GM21515 (cell line): Measurements from ENCODE around the gene CALM3.
"Not testable (repeated sequence)": the region's sequence is repeated elsewhere in the genome, so short reads cannot be mapped to it uniquely, and the experiment has no call there.

ENCODE experiments used
- ATAC-seq: cut with Tn5 transposase; IDR thresholded peaks from one replicate; pipeline ENCODE4 v1.9.1; 2021; ENCODE audit not compliant: unreplicated experiment

The CALM3 gene

GRCh38 chr19:46601318-46602224, at the start of gene CALM3:
Gene CALM3 (plus strand): TSS chr19:46601330. CDS start chr19:46601435, 105 bp downstream.
- no peak for ATAC-seq

GRCh38 chr19:46552891-46553290, 48.2 kb upstream of the CALM3 start:
- no peak for ATAC-seq

- no peak for ATAC-seq
These were observed 47.0 kb upstream of the CALM3 start for GRCh38 chr19:46554161-46554560.

DNA sequence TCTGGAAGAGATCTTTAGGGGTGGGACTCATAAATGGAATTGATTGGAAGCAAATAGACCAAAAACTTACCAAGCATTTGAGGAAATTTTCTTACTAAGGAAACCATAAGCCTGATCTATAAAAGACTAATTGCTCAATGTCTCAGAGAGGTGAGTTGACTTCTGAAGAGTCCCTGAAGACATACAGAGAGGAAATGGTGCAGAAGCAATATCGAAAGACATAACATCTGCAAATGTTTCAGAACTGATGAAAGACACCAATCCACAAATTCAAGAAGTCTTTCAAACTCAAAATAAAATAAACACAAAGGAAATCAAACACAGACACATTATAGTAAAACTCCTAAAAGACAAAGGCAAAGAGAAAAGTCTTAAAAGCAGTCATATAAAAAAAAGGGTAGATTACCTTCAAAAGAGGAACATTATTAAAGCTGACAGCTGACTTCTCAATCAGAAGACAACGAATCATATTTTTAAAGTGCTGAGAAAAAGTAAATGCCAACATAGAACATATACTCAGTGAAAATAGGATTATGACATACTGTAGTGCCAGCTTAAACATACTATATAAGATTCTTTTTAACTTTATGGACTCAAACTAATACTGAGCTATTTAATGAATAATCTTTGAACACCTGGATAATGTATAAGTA, 45.4 kb upstream of the CALM3 start:
- ATAC-seq, result no peak

- ATAC-seq, result not testable (repeated sequence)
These were observed 44.7 kb upstream of the CALM3 start for GRCh38 chr19:46556471-46556870.

DNA sequence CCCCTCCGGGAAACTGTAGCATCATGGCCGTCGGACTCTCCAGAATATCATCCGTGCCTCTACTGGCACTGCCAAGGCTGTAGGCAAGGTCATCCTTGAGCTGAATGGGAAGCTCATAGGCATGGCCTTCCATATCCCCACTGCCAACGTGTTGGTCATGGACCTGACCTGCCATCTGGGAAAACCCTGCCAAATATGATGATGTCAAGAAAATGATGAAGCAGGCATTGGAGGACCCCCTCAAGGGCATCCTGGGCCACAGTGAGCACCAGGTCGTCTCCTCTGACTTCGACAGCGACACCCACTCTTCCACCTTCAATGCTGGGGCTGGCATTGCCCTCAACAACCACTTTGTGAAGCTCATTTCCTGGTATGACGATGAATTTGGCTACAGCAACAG, 41.9 kb upstream of the CALM3 start:
- ATAC-seq, result no peak

GRCh38 chr19:46559675-46560074, 41.5 kb upstream of the CALM3 start:
- not testable (repeated sequence) for ATAC-seq

GRCh38 chr19:46564701-46565100, 36.4 kb upstream of the CALM3 start:
- no peak for ATAC-seq

GRCh38 chr19:46571495-46571894, 29.6 kb upstream of the CALM3 start:
- ATAC-seq, result no peak

DNA sequence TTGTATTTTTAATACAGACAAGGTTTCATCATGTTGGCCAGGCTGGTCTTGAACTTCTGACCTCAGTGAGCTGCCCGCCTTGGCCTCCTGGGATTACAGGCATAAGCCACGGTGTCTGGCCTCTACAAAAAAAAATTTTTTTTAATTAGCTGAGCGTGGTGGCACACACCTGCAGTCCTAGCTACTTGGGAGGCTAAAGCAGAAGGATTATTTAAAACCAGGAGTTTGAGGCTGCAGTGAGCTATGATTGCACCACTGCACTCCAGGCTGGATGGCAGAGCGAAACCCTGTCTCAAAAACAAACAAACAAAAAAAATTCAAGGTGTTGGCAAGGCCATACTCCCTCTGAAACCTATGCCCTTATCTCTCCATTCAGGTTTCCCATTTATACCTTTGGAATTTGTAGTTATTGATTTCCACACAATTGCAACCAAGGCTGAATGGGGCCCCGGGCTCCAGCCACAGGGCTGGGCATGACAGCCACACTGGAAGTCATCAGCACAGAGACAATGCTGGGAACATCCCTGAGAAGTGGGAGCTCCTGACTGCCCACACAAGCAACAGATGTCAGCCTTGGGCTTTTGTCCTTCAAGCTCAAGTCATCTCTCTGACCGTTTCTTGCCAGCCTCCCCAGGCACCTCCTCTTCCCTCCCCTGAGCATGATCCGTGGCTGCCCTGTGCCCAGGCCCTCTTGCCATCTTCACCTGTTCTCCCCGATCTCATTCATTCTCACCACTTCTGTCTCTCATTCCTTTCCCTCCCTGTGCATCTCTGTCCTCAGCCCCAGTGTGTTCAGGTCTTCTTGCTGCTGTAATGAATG, 27.2 kb upstream of the CALM3 start:
- ATAC-seq, result no peak

DNA sequence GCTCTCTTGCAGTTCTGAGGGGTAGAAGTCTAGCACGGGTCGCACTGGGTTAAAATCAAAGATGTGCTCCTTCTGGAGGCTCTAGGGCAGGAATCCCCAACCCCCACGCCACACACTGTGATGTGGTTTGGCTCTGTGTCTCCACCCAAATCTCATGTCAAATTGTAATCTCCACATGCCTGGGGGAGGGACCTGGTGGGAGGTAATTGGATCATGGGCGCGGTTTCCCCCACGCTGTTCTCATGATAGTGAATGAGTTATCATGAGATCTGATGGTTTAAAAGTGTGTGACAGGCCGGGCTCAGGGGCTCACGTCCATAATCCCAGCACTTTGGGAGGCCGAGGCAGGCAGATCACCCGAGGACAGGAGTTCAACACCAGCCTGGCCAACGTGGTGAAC, 26.6 kb upstream of the CALM3 start:
- ATAC-seq, result no peak

DNA sequence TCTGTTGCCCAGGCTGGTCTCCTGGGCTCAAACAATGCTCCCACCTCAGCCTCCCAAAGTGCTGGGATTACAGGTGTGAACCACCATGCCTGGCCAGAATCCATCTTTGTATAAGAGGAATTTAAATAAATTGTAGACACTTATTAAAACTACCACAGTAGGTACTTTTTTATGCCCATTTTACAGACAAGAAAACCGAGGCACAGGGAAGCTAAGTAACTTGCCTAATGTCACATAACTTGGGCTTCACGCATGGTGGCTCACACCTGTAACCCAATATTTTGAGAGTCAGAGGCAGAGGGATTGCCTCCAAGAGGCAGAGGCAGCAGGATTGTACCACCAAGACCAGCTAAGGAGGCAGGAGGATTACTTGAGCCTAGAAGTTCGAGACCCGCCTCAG, 22.7 kb upstream of the CALM3 start:
- no peak for ATAC-seq

GRCh38 chr19:46579361-46579879, 21.7 kb upstream of the CALM3 start:
- no peak for ATAC-seq

DNA sequence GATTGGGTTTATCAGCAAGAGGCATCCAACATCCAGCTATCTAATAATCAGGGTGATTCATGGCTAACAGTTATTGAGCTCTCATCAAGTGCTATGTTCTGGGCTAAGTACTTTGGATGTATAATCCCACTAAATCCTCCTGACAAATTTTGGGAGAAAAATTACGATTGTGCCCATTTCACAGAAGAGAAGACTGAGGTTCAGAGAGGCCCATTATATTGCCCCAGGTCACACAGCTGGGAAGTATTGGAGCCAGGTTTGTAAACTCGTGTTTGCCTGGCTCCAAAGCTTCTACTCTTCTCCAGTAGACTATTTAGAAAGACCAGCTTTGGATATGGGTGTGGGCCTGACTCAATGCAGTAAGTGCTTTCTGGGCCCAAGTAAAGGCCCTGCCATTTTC, 20.9 kb upstream of the CALM3 start:
- no peak for ATAC-seq

GRCh38 chr19:46585539-46585938, 15.6 kb upstream of the CALM3 start:
- no peak for ATAC-seq

GRCh38 chr19:46586294-46586693, 14.8 kb upstream of the CALM3 start:
- ATAC-seq, result no peak

- ATAC-seq, result no peak
These were observed 13.3 kb upstream of the CALM3 start for GRCh38 chr19:46587861-46588260.

DNA sequence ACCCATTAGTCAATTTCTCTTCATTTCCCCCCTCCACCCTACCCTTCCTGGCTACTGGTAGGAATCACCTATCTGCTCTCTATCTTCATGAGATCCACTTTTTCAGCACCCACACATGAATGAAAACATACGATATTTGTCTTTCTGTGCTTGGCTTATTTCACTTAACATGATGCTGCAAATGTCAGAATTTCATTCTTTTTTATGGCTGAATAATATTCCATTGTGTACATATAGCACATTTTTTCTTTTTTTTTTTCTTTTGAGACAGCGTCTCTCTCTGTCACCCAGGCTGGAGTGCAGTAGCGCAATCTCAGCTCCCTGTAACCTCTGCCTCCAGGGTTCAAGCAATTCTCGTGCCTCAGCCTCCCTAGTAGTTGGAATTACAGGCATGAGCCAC, 9.9 kb upstream of the CALM3 start:
- no peak for ATAC-seq

- no peak for ATAC-seq
These were observed 9.3 kb upstream of the CALM3 start for GRCh38 chr19:46591870-46592269.

- ATAC-seq, result no peak
These were observed 5.1 kb upstream of the CALM3 start for GRCh38 chr19:46596008-46596407.

- ATAC-seq, result no peak
These were observed 2.7 kb upstream of the CALM3 start for GRCh38 chr19:46598372-46598917.
